GM10248 (cell line): ENCODE measurements around the gene PRRC2B.
A peak's percentile ranks its signal among the peaks of the same experiment; 100 is the strongest.
"Not testable (repeated sequence)": the region's sequence is repeated elsewhere in the genome, so short reads cannot be mapped to it uniquely, and the experiment has no call there.

Source experiments
- CTCF ChIA-PET: fragments of 300-600 bp; sonication (Branson Sonifier 250); formaldehyde crosslinking; extraction: SDS; loops from one replicate; lab custom pipeline; 2021; ENCODE audit warnings: antibody characterized with exemption; lab: Yijun Ruan, JAX
- POLR2A ChIA-PET: fragments of 350-650 bp; sonication (Branson Sonifier 250); formaldehyde crosslinking; extraction: SDS; loops from one replicate; lab custom pipeline; 2020; ENCODE audit warnings: antibody characterized with exemption; lab: Yijun Ruan, JAX
- DNase-seq: peaks from one replicate; pipeline ENCODE4 v3.0.0; 2012; ENCODE audit errors: extremely low spot score
- TF ChIP-seq, protein P1 (sequence below): IDR thresholded peaks from 2 replicates; pipeline ENCODE4 v1.5.1; 2012; ENCODE audit warnings: mild to moderate bottlenecking, low read depth; ENCODE audit errors: extremely low read depth, missing control alignments, control extremely low read depth

PRRC2B gene

DNA sequence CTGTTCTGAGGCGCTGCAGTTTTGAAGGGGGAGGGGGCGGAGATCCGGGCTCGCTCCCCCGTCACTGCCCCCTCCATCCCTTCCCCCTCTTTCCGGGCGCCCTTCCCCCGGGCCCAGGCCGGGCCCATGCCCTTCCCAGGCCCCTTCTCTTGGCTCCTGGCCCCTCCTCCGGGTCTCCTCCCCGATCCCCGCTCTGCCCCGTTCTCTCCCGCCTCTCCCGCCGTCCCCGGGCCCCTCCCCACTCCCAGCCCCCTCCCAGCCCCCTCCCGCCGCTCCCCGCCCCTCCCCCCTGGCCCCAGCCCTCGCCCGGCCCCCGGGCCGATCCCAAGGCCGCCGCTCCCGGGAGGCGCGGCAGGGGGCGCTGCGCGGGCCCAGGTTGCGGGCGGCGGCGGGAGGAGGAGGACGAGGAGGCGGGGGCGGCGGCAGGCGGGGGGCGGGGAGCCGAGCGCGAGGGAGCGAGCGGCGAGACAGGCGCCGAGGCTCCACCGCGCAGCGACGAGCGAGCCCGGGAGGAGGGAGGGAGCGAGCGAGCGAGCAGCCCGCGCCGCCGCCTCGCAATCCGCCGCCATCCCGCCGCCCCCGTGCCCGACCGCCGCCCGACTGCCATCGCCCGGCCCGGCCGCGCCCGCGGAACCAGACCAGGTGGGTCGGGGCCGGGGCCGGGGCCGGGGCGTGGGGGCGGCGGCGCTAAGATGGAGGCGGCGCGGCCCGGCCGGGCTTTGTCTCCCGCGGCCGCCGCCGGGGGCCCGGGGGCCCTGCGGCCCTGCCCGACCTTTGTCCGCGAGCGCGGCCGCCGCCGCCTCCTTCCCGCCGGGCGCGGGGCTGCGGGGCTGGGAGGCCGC lies at the start of gene PRRC2B:
PRRC2B (plus strand) TSS at position 465 of the 842 bp plus-strand sequence. CDS start 36,059 bp downstream, outside the sequence.
- ChIA-PET CTCF (no interaction called here), POLR2A (no interaction called here)
- TF ChIP-seq, protein P1, sequence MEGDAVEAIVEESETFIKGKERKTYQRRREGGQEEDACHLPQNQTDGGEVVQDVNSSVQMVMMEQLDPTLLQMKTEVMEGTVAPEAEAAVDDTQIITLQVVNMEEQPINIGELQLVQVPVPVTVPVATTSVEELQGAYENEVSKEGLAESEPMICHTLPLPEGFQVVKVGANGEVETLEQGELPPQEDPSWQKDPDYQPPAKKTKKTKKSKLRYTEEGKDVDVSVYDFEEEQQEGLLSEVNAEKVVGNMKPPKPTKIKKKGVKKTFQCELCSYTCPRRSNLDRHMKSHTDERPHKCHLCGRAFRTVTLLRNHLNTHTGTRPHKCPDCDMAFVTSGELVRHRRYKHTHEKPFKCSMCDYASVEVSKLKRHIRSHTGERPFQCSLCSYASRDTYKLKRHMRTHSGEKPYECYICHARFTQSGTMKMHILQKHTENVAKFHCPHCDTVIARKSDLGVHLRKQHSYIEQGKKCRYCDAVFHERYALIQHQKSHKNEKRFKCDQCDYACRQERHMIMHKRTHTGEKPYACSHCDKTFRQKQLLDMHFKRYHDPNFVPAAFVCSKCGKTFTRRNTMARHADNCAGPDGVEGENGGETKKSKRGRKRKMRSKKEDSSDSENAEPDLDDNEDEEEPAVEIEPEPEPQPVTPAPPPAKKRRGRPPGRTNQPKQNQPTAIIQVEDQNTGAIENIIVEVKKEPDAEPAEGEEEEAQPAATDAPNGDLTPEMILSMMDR: peak; percentile 84
- DNase-seq: peak; percentile 94

DNA sequence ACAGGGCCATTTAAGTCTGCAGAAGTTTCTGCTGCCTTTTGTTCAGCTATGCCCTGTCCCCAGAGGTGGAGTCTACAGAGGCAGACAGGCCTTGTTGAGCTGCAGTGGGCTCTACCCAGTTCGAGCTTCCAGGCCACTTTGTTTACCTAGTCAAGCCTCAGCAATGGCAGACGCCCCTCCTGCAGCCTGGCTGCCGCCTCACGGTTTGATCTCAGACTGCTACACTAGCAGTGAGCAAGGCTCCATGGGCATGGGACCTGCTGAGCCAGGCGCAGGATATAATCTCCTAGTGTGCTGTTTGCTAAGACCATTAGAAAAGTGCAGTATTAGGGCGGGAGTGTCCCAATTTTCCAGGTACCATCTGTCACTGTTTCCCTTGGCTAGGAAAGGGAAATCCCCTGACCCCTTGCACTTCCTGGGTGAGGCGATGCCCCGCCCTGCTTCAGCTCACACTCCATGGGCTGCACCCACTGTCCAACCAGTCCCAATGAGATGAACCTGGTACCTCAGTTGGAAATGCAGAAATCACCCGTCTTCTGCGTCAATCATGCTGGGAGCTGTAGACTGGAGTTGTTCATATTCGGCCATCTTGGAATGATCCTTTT lies 48.9 kb upstream of the PRRC2B start:
- POLR2A ChIA-PET, DNase-seq: not testable (repeated sequence)
- CTCF ChIA-PET: interaction anchor here (0.9 to 1.2 kb wide), 2 partner anchors 9 to 10 kb away, joined by 3 to 5 read pairs; no protein-coding TSS in a partner anchor

DNA sequence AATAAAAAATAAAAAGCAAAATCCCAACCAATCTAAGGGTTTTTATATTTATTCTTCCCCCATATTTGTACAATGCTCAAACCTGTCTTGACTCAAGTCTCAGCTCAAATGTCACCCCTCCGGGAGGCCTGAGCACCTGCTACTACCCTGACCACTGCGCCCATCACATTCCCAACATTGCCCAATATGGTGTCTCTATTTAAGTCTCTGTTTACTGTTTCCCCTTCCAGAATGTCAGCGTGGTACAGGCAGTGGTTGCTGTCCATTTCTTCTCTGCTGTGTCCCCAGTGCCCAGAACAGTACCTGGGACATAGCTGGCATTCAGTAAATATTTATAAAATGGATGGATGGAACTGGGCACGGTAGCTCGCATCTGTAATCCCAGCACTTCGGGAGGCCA lies 47.3 kb upstream of the PRRC2B start:
- DNase-seq: no peak
- ChIA-PET CTCF (interaction anchor here (0.9 to 1.5 kb wide), 2 partner anchors 10 to 25 kb away, joined by 3 to 7 read pairs; no protein-coding TSS in a partner anchor), POLR2A (no interaction called here)
- TF ChIP-seq, protein P1: no peak

DNA sequence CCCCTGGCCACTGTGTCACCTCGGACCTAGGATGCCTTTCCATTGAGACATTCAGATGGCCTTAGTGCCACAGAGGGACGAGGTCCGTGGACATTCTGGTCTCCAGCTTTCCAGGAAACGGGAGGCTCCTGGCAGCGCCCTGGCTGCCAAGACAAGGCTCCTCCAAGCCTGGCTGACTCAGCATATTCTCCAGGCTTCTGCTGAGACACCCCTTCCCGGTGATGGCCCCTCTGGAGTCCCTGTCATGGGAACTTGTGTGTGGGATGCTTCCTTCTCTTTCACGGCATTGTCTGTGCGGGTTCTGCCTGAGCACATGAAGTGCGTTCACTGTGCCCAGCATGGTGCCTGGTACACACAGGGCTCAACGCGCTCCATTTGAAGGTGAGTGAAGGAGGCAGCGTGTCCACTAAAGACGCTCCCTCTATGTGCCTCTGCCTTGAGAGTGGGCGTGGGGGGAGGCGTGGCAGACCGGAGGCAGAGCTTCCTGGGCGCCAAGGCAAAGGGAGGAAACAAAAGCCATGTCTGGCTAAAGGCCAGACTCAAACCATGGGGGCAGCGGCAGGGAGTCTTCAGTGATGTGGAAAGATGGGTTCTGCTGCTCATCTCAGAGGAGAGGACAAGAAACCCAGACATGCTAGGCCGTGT lies 46.4 kb upstream of the PRRC2B start:
- ChIA-PET CTCF (interaction anchor here (0.9 to 1.5 kb wide), 4 partner anchors 11 to 131 kb away, joined by 3 to 7 read pairs (median 4); no protein-coding TSS in a partner anchor), POLR2A (no interaction called here)
- no peak for DNase-seq
- TF ChIP-seq, protein P1: no peak

DNA sequence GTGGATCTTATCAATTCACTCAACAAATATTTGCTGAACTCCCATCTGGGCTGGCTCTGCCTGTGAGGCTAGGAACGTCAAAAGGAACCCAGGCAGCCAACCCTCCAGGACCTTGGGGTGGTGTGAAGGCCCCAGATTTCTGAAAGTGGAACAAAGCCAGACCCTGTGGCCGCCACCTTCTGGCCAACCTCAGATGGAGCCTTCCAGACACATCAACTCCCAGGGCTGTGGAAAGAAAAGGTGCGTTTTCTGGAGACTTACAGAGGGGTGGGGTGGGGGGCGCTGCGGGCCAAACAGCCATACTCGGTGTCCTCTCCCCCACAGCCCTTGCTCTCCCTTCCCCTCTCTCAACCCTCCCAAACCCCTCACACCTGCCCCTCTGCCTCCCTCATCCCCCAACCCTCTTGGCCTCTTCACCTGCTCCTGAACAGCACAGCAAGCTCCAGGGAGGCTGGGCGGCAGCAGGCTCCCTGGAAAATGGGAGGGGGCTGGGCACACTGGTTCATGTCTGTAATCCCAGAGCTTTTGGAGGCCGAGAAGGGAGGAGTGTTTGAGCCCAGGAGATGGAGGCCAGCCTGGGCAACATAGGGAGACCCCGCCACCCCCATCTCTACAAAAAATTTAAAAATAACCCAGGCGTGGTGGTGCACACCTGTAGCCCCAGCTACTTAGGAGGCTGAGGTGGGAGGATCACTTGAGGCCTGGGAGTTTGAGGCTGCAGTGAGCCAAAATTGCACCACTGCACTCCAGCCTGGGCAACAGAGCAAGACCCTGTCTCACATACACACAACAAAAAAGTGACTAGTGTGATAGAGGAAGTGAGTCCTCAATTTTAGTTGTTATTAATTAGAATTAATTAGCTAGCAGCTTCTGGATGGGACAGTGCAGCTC lies 45.0 kb upstream of the PRRC2B start:
- TF ChIP-seq, protein P1: no peak
- ChIA-PET POLR2A (no interaction called here), CTCF (interaction anchor here (0.6 to 4.3 kb wide), 41 partner anchors 11 to 887 kb away, joined by 3 to 41 read pairs (median 5); no protein-coding TSS in a partner anchor)
- DNase-seq: no peak

DNA sequence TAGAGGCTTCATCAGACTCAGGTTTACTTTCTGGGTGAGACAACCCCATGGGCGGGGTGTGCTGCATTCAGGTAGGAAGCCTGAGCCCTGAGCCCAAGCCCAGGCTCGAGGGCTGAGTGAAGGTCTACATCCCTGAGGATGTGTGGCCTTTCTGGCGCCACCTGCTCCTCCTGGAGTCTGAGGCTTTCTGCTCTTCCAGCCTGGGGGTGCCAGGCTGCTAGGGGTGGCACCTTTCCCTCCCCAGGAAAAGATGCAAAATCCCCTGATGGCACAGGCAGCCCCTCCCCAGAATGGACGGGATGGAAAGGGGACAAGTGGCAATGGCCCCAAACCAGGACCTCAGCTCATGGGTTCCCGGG lies 44.4 kb upstream of the PRRC2B start:
- TF ChIP-seq, protein P1: no peak
- no peak for DNase-seq
- POLR2A ChIA-PET: no interaction called here
- CTCF ChIA-PET: interaction anchor here (0.5 to 4.3 kb wide), 45 partner anchors 10 to 886 kb away, joined by 3 to 41 read pairs (median 4); no protein-coding TSS in a partner anchor
